ENCODE results near the gene DNAH9.

The DNAH9 gene

GRCh38 chr17:11565591-11565990 lies 32.7 kb upstream of the DNAH9 start:
- Mint-ChIP-seq H3K4me3 (no peak overlapping the region), H3K27me3 (peaks cover 2% of the 10 kb centered on the region), H3K9me3 (no peaks in the 10 kb centered on the region), H3K4me1 (no peaks in the 10 kb centered on the region), H3K36me3 (no peaks in the 10 kb centered on the region), H3K27ac (no peak overlapping the region)

DNA sequence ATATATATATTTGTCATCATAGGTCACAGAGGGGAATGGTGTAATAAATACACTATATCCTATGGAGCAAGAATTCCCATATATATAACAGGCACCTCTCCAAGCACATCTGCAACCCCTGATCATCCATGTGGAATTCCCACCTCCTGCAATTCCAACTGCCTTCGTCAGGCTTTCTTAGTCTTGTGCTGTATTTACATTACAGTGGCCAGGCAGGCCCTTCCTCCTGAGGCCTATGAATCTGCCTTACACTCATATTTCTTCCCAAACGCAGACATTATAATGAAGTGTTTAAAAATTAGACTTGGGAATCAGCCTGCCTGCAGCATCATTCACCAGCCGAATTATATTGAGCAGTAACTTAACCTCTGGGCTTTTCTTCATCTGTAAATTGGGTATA lies 19.3 kb upstream of the DNAH9 start:
- Mint-ChIP-seq H3K4me1 (no peaks in the 10 kb centered on the region), H3K27me3 (peaks cover under 1% of the 10 kb centered on the region), H3K9me3 (peaks cover 2% of the 10 kb centered on the region), H3K36me3 (no peaks in the 10 kb centered on the region), H3K4me3 (no peak overlapping the region), H3K27ac (no peak overlapping the region)

DNA sequence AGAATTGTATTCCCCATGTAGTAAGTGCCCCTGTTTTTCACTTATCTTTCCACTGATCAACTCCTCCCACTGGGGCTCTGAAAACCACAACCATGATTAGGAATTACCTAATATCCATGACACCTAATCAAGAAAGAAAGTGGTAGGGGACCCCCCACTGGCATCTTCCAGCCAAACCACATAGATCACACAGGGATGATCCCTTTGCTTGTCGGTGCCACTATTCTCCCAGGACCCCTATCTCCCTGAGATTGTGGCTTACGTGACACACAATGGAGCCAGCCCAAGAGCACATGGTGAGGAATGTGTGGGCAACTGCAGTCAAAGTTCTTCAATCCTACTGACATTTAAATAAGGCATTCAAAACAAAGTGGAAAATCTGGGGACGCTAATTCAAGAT lies 17.6 kb upstream of the DNAH9 start:
- peaks cover 6% of the 10 kb centered on the region for H3K9me3 Mint-ChIP-seq
- H3K27ac Mint-ChIP-seq = no peak overlapping the region
- H3K4me1 Mint-ChIP-seq = no peaks in the 10 kb centered on the region
- no peaks in the 10 kb centered on the region for H3K36me3 Mint-ChIP-seq
- no peak overlapping the region for H3K4me3 Mint-ChIP-seq
- peaks cover 2% of the 10 kb centered on the region for H3K27me3 Mint-ChIP-seq

- Mint-ChIP-seq H3K4me1 (no peaks in the 10 kb centered on the region), H3K27ac (no peak overlapping the region), H3K9me3 (peaks cover 6% of the 10 kb centered on the region), H3K27me3 (peaks cover 2% of the 10 kb centered on the region), H3K36me3 (no peaks in the 10 kb centered on the region), H3K4me3 (no peak overlapping the region)
Measured at GRCh38 chr17:11582217-11582616, 16.1 kb upstream of the DNAH9 start.

- H3K4me1 Mint-ChIP-seq = no peaks in the 10 kb centered on the region
- no peak overlapping the region for H3K27ac Mint-ChIP-seq
- H3K9me3 Mint-ChIP-seq = peaks cover 6% of the 10 kb centered on the region
- no peaks in the 10 kb centered on the region for H3K36me3 Mint-ChIP-seq
- no peak overlapping the region for H3K4me3 Mint-ChIP-seq
- peaks cover 2% of the 10 kb centered on the region for H3K27me3 Mint-ChIP-seq
Measured at GRCh38 chr17:11583306-11583992, 14.8 kb upstream of the DNAH9 start.

DNA sequence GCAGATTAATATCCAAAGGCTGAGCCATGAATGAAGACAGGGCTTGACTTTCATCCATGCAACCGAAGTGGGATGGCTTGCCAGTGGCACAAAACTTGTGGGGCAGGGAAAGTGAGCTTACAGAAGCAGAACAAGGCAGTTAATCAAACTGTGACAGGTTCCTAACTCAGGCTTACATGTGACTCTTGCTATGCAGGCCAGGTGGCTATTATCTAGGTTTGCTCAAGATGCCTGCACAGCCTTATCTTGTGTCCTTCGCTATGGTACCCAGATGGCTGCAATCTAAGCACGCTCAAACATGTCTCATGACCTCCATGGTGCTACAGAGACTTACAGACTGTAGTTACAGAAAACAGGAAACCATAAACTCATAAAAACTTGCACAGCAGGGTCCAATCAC lies 8.6 kb upstream of the DNAH9 start:
- H3K4me1 Mint-ChIP-seq = no peaks in the 10 kb centered on the region
- no peak overlapping the region for H3K4me3 Mint-ChIP-seq
- H3K27me3 Mint-ChIP-seq = no peaks in the 10 kb centered on the region
- H3K9me3 Mint-ChIP-seq = peaks cover 10% of the 10 kb centered on the region
- H3K36me3 Mint-ChIP-seq = no peaks in the 10 kb centered on the region
- no peak overlapping the region for H3K27ac Mint-ChIP-seq

- Mint-ChIP-seq H3K27ac (no peak overlapping the region), H3K27me3 (peaks cover 15% of the 10 kb centered on the region), H3K36me3 (no peaks in the 10 kb centered on the region), H3K4me3 (no peak overlapping the region), H3K4me1 (peaks cover 3% of the 10 kb centered on the region), H3K9me3 (no peaks in the 10 kb centered on the region)
Measured at GRCh38 chr17:11601661-11602060, 3.4 kb downstream of the DNAH9 start.

- H3K4me3 Mint-ChIP-seq = no peak overlapping the region
- no peaks in the 10 kb centered on the region for H3K36me3 Mint-ChIP-seq
- H3K27me3 Mint-ChIP-seq = peaks cover 3% of the 10 kb centered on the region
- no peaks in the 10 kb centered on the region for H3K4me1 Mint-ChIP-seq
- no peaks in the 10 kb centered on the region for H3K9me3 Mint-ChIP-seq
- H3K27ac Mint-ChIP-seq = no peak overlapping the region
Measured at GRCh38 chr17:11608396-11608795, 10.1 kb downstream of the DNAH9 start.

- H3K4me1 Mint-ChIP-seq = no peaks in the 10 kb centered on the region
- H3K36me3 Mint-ChIP-seq = no peaks in the 10 kb centered on the region
- H3K27ac Mint-ChIP-seq = no peak overlapping the region
- peaks cover 3% of the 10 kb centered on the region for H3K27me3 Mint-ChIP-seq
- H3K4me3 Mint-ChIP-seq = no peak overlapping the region
- H3K9me3 Mint-ChIP-seq = no peaks in the 10 kb centered on the region
Measured at GRCh38 chr17:11610999-11611566, 12.8 kb downstream of the DNAH9 start.

- Mint-ChIP-seq H3K4me1 (no peaks in the 10 kb centered on the region), H3K27me3 (peaks cover 3% of the 10 kb centered on the region), H3K36me3 (no peaks in the 10 kb centered on the region), H3K27ac (no peak overlapping the region), H3K9me3 (no peaks in the 10 kb centered on the region), H3K4me3 (no peak overlapping the region)
Measured at GRCh38 chr17:11612956-11613355, 14.7 kb downstream of the DNAH9 start.

DNA sequence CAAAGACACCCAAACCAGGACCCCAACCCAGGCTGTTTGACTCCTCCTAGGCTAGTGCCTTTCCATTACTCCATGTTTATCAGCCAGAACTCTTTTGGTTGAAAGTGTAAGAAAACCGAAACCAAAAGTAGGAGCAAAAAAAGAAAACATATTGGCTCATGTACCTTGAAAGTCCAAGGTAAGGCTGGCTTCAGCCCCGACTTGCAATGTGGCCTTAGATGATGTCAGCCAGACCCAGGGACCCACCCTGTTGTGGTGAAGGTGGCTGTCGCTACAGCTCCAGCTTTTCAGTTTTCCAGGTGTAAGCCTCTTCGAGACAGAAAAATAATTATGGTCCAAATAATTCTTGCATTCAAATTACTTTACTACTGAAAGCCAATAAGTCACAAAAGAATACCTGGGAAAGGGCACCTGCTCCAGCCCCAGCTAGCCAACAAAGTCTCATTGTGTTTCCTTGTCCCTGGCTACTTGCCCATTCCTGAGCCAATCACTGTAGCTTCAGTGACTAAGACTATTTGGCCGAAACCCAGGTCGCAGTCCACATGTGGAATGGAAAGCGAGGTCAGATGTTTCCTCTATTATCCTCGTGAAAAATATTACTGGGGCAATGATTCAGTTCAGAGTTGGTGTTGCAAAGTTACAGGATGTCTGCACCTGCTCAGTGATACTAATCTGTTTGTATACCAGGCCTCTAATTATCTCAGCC lies 20.7 kb downstream of the DNAH9 start:
- Mint-ChIP-seq H3K27me3 (no peaks in the 10 kb centered on the region), H3K9me3 (no peaks in the 10 kb centered on the region), H3K27ac (no peak overlapping the region), H3K36me3 (no peaks in the 10 kb centered on the region), H3K4me1 (no peaks in the 10 kb centered on the region), H3K4me3 (no peak overlapping the region)

DNA sequence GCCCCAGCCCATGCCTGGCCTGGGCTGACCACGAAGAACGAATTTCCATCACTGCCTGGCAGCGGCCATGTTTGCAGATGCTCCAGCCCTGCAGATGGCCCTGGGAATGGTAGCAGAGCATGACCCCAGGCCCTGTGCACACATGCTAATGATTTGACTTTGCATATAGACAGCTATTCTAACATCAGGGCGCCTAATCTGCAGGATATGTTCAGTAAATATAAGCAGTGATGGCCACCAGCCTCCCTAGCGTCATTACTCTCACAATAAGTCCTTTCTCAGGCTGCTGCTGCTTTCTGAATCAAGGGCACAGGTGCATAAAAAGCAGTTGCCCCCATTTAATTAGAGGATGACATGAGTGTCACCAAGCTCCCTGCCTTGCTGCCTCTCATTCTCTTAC lies 24.2 kb downstream of the DNAH9 start:
- H3K27ac Mint-ChIP-seq = no peak overlapping the region
- no peaks in the 10 kb centered on the region for H3K9me3 Mint-ChIP-seq
- no peaks in the 10 kb centered on the region for H3K4me1 Mint-ChIP-seq
- H3K36me3 Mint-ChIP-seq = no peaks in the 10 kb centered on the region
- no peak overlapping the region for H3K4me3 Mint-ChIP-seq
- H3K27me3 Mint-ChIP-seq = no peaks in the 10 kb centered on the region

- Mint-ChIP-seq H3K9me3 (no peaks in the 10 kb centered on the region), H3K36me3 (no peaks in the 10 kb centered on the region), H3K27me3 (no peaks in the 10 kb centered on the region), H3K27ac (no peak overlapping the region), H3K4me1 (no peaks in the 10 kb centered on the region), H3K4me3 (no peak overlapping the region)
Measured at GRCh38 chr17:11624976-11625375, 26.7 kb downstream of the DNAH9 start.

- no peaks in the 10 kb centered on the region for H3K36me3 Mint-ChIP-seq
- no peaks in the 10 kb centered on the region for H3K9me3 Mint-ChIP-seq
- H3K27me3 Mint-ChIP-seq = no peaks in the 10 kb centered on the region
- no peaks in the 10 kb centered on the region for H3K4me1 Mint-ChIP-seq
- no peak overlapping the region for H3K4me3 Mint-ChIP-seq
- no peak overlapping the region for H3K27ac Mint-ChIP-seq
Measured at GRCh38 chr17:11625878-11626277, 27.6 kb downstream of the DNAH9 start.

- Mint-ChIP-seq H3K27me3 (no peaks in the 10 kb centered on the region), H3K36me3 (no peaks in the 10 kb centered on the region), H3K9me3 (peaks cover 5% of the 10 kb centered on the region), H3K27ac (no peak overlapping the region), H3K4me3 (no peak overlapping the region), H3K4me1 (no peaks in the 10 kb centered on the region)
Measured at GRCh38 chr17:11627301-11627940, 29.2 kb downstream of the DNAH9 start.

GRCh38 chr17:11628374-11628773 lies 30.1 kb downstream of the DNAH9 start:
- Mint-ChIP-seq H3K4me3 (no peak overlapping the region), H3K27ac (no peak overlapping the region), H3K9me3 (peaks cover 5% of the 10 kb centered on the region), H3K27me3 (no peaks in the 10 kb centered on the region), H3K4me1 (no peaks in the 10 kb centered on the region), H3K36me3 (no peaks in the 10 kb centered on the region)

Measured in activated naive CD4-positive, alpha-beta T cell treated with anti-CD3 and anti-CD28 coated beads, Interleukin-2, amount 50 U/mL, for 24 hours (primary cell).